PFSK-1 (cell line): Measurements from ENCODE around the gene STEAP2.

Experiments used
- FOXP2 ChIP-seq: optimal IDR thresholded peaks from 2 replicates; pipeline ENCODE3; 2011; ENCODE audit warnings: borderline replicate concordance, control low read depth, inconsistent platforms; ENCODE audit not compliant: insufficient read depth; ENCODE audit errors: extremely low read length, extremely low read depth
- POLR2AphosphoS5 ChIP-seq: IDR thresholded peaks from 2 replicates; pipeline ENCODE4 v1.6.1; 2012; ENCODE audit warnings: low read depth, mild to moderate bottlenecking, control low read depth, low read length, moderate library complexity
- TAF1 ChIP-seq: IDR thresholded peaks from 2 replicates; pipeline ENCODE4 v1.6.1; 2012; ENCODE audit warnings: low read length, control low read depth, borderline replicate concordance; ENCODE audit not compliant: insufficient read depth

DNA sequence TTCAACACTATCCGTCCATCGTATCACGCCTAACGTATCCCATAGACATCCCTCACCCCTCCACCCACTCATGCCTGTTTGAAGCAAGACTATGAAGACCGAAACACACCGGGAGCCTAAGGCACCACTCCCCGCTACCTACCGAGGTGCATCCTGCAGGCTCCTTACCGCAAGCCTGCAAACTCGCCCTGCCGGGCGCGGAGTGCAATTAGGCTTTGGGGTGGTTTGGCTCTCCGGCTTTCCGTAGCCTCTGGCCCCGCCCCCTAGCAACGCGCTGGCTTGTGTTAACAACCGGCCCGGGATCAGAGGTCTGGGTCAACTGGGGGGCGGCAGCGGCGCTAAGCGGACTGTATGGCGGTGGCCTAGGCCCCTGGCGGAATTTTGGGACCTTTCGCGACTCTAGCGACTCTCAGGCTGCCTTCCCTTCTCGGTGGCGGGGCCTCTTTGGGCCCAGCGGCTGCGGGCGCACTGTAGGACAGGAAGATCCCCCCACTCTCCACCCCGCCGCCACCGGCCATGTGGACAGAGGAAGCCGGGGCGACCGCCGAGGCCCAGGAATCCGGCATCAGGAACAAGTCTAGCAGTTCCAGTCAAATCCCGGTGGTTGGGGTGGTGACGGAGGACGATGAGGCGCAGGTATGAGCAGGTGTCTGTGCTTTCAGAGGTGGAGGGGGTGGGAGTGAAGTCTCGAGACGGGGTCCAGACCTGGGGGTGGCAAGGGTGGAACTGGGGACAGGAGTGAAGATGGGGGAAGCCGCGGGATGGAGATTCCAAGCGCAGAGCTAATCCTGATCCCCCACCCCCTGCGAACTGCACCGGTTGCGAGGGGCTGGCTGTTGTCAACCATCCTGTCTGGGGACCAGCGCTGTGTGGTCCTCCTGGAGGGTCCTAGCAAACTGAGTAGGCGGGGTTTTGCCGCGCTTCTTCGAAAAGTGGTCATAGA is 33.6 kb downstream of the STEAP2 start, which contains the start of gene CFAP69:
- TF ChIP-seq POLR2AphosphoS5 = no peak
- no peak for TF ChIP-seq TAF1
- no peak for TF ChIP-seq FOXP2
